Ascending aorta (tissue), 2 donors: ENCODE results near the gene ESR2. TPM values are rescaled to one million over a fixed set of nuclear protein-coding genes. Genes with fewer than 3 reads are reported as not detected.
"Not testable (repeated sequence)": the region's sequence is repeated elsewhere in the genome, so short reads cannot be mapped to it uniquely, and the experiment has no call there.

ENCODE experiments used
- DNase-seq, 2 donors: peaks; one replicate each; pipeline ENCODE4 v3.0.0-alpha.2; 2019; ENCODE audit warnings: low spot score in 2 of 2
- H3K27ac ChIP-seq, 2 donors: fragments of 200-600 bp; sonication (generic); one replicate each; pipeline ENCODE4 v1.5.1; 2016 to 2017; ENCODE audit warnings: mild to moderate bottlenecking in 1 of 2
- H3K27me3 ChIP-seq: fragments of 200-600 bp; sonication (generic); one replicate; pipeline ENCODE4 v1.5.1; 2017
- H3K36me3 ChIP-seq, 2 donors: fragments of 200-600 bp; sonication (generic); one replicate each; pipeline ENCODE4 v1.5.1; 2016
- H3K4me1 ChIP-seq, 2 donors: fragments of 200-600 bp; sonication (generic); one replicate each; pipeline ENCODE4 v1.5.1; 2016 to 2017; ENCODE audit warnings: mild to moderate bottlenecking in 1 of 2
- H3K4me3 ChIP-seq, 2 donors: fragments of 200-600 bp; sonication (generic); one replicate each; pipeline ENCODE4 v1.5.1; 2016 to 2017; ENCODE audit warnings: mild to moderate bottlenecking in 1 of 2
- H3K9me3 ChIP-seq, 2 donors: fragments of 200-600 bp; sonication (generic); one replicate each; pipeline ENCODE4 v1.5.1; 2016
- intact Hi-C: fragments of 100-400 bp; cut with DNase I; formaldehyde crosslinking; loops from one replicate; pipeline ENCODE4 v1.15.1; 2023
- total RNA-seq: library from RNA; depleted of rRNA; stranded (reverse); fragments of >200 nt; gene quantifications from one replicate; pipeline ENCODE4 v1.1.0, GENCODE V29; 2016
- TF ChIP-seq, protein P1 (sequence below), 3 experiments: fragments of 200-600 bp in 2 of 3; fragments of 450-650 bp in 1 of 3; sonication (generic) in 2 of 3; IDR thresholded peaks; one replicate each; pipeline ENCODE4 v1.5.1; 2016 to 2019; ENCODE audit warnings: antibody characterized with exemption in 3 of 3, mild to moderate bottlenecking in 1 of 3, moderate library complexity in 1 of 3

The ESR2 gene
- total RNA-seq, 1 donor from 2014 or later, result not detected

DNA sequence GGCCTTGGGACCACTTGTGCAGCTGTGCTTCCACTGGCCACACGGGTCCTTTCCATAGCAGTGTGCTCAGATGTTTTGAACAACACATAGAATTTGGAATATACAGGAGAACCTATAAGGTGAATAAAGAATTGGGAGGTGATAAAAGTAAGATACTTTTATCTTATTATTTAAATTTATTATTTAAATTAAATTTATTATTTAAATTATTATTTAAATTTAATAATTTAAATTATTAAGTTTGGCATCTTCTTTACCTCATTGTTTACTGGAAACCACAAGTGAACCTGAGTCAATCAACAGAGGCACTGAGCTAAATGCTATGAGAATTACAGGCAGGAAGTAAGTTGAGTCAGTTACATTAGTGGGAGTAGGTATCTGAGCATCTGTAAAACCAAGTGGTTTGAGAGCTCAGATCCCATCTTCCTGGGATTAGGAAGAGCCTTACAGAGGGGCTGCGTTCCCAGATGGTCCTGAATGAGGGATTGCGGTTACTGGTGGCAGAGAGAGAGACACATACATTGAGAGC is 103.1 kb downstream of the ESR2 start:
- Histone ChIP-seq H3K27me3 (no peaks in the 10 kb centered on the region), H3K36me3 (peaks cover 34 to 38% of the 10 kb centered on the region in 2 donors), H3K27ac (no peak overlapping the region), H3K4me3 (no peak overlapping the region), H3K9me3 (no peaks in the 10 kb centered on the region), H3K4me1 (no peaks in the 10 kb centered on the region)
- intact Hi-C loops, result no loop called here
- DNase-seq, result no peak
- TF ChIP-seq, protein P1, sequence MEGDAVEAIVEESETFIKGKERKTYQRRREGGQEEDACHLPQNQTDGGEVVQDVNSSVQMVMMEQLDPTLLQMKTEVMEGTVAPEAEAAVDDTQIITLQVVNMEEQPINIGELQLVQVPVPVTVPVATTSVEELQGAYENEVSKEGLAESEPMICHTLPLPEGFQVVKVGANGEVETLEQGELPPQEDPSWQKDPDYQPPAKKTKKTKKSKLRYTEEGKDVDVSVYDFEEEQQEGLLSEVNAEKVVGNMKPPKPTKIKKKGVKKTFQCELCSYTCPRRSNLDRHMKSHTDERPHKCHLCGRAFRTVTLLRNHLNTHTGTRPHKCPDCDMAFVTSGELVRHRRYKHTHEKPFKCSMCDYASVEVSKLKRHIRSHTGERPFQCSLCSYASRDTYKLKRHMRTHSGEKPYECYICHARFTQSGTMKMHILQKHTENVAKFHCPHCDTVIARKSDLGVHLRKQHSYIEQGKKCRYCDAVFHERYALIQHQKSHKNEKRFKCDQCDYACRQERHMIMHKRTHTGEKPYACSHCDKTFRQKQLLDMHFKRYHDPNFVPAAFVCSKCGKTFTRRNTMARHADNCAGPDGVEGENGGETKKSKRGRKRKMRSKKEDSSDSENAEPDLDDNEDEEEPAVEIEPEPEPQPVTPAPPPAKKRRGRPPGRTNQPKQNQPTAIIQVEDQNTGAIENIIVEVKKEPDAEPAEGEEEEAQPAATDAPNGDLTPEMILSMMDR (IDR thresholded peaks at IDR 0.05), result no peak

GRCh38 chr14:64187331-64187730 is 106.8 kb downstream of the ESR2 start:
- intact Hi-C loops, result no loop called here
- TF ChIP-seq, protein P1 (IDR thresholded peaks at IDR 0.05), result no peak
- no peaks in the 10 kb centered on the region for H3K27me3 ChIP-seq
- H3K4me1 ChIP-seq, result no peaks in the 10 kb centered on the region
- H3K27ac ChIP-seq, result no peak overlapping the region
- DNase-seq, result no peak
- peaks cover 38 to 44% of the 10 kb centered on the region in 2 donors for H3K36me3 ChIP-seq
- H3K4me3 ChIP-seq, result no peak overlapping the region
- no peaks in the 10 kb centered on the region for H3K9me3 ChIP-seq

GRCh38 chr14:64186231-64187129 is 107.7 kb downstream of the ESR2 start:
- no peak overlapping the region for H3K4me3 ChIP-seq
- intact Hi-C loops, result no loop called here
- peaks cover 33 to 41% of the 10 kb centered on the region in 2 donors for H3K36me3 ChIP-seq

GRCh38 chr14:64185184-64185583 is 109.0 kb downstream of the ESR2 start:
- Histone ChIP-seq H3K4me3 (no peak overlapping the region), H3K36me3 (peaks cover 27 to 37% of the 10 kb centered on the region in 2 donors), H3K9me3 (no peaks in the 10 kb centered on the region), H3K27ac (no peak overlapping the region), H3K4me1 (no peaks in the 10 kb centered on the region), H3K27me3 (no peaks in the 10 kb centered on the region)
- TF ChIP-seq, protein P1 (IDR thresholded peaks at IDR 0.05), result no peak
- intact Hi-C loops, result no loop called here
- DNase-seq, result no peak

More at GRCh38 chr14:64186231-64187129, 107.7 kb downstream of the ESR2 start:
- no peaks in the 10 kb centered on the region for H3K4me1 ChIP-seq
- H3K9me3 ChIP-seq, result no peaks in the 10 kb centered on the region
- H3K27me3 ChIP-seq, result no peaks in the 10 kb centered on the region
- H3K27ac ChIP-seq, result no peak overlapping the region
- DNase-seq, result no peak
- TF ChIP-seq, protein P1 (IDR thresholded peaks at IDR 0.05), result no peak

DNA sequence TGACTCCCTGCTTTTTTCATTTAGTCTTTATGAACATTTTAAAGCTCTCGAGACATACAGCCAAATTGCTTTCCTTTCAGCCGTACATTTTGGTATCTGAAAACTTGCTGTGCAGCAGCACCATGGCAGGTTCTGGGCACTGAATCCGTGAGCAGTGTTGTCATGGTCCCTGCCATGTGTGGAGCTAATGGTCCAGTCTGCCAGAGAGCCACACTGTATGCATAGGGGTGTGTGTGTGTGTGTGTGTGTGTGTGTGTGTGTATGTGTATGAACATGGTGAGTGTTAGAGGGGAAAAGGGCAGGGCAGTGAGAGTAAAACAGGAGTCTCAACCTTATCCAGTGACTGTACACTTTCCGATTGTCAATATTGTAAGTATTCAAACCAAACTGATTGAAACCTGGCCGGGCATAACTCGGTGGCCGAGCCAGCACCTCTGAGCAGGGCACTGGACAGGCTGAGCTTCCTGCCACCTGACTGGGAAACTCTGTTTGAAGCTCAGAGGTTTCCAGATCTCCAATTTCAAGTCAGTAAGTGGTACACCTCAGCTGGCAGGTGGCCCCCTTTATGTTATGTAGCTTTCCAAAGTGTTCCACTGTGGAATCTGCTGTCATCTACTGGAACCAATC is 110.0 kb downstream of the ESR2 start:
- H3K27me3 ChIP-seq, result no peaks in the 10 kb centered on the region
- H3K4me3 ChIP-seq, result no peak overlapping the region
- peaks cover 22 to 36% of the 10 kb centered on the region in 2 donors for H3K36me3 ChIP-seq
- no peak for DNase-seq
- H3K9me3 ChIP-seq, result no peaks in the 10 kb centered on the region
- no peak overlapping the region for H3K27ac ChIP-seq
- no peaks in the 10 kb centered on the region for H3K4me1 ChIP-seq
- TF ChIP-seq, protein P1 (IDR thresholded peaks at IDR 0.05), result no peak
- intact Hi-C loops, result no loop called here

DNA sequence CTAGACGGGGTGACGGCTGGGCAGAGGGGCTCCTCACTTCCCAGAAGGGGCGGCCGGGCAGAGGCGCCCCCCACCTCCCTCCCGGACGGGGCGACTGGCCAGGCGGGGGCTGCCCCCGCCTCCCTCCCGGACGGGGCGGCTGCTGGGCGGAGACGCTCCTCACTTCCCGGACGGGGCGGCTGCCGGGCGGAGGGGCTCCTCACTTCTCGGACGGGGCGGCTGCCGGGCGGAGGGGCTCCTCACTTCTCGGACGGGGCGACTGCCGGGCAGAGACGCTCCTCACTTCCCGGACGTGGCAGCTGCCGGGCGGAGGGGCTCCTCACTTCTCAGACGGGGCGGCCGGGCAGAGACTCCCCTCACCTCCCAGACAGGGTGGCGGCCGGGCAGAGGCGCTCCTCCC is 111.3 kb downstream of the ESR2 start:
- H3K27me3 ChIP-seq, DNase-seq, H3K9me3 ChIP-seq, H3K27ac ChIP-seq, intact Hi-C loops, H3K4me1 ChIP-seq, H3K4me3 ChIP-seq: not testable (repeated sequence)
- H3K36me3 ChIP-seq, result peaks cover 22 to 40% of the 10 kb centered on the region in 2 donors
